WTC11 (cell line): Measurements from ENCODE around the gene GPC5. TPM values are rescaled to one million over a fixed set of nuclear protein-coding genes. Genes with fewer than 3 reads are reported as not detected.

Experiments used
- ATAC-seq: fragments of 200-7000 bp; cut with Tn5 transposase; 2 replicates; pipeline ENCODE4 v1.10.0; 2021; ENCODE audit warnings: mild to moderate bottlenecking, moderate library complexity
- CTCF ChIA-PET: fragments of 300-600 bp; sonication (Branson Sonifier 250); formaldehyde crosslinking; loops from one replicate; lab custom pipeline; 2021; ENCODE audit warnings: antibody characterized with exemption; lab: Charles Lee
- POLR2A ChIA-PET: fragments of 350-600 bp; sonication (Branson Sonifier 250); formaldehyde crosslinking; loops from one replicate; lab custom pipeline; 2021; ENCODE audit warnings: antibody characterized with exemption; lab: Charles Lee
- DNase-seq: peaks from one replicate; pipeline ENCODE4 v3.0.0; 2021; ENCODE audit warnings: low spot score
- H3K27ac Mint-ChIP-seq: 2 replicates; pipeline ENCODE4 v1.8.0; 2021; ENCODE audit warnings: mixed read lengths
- H3K27me3 Mint-ChIP-seq: 2 replicates; pipeline ENCODE4 v1.8.0; 2021; ENCODE audit warnings: low read depth, mild to moderate bottlenecking, moderate library complexity, mixed read lengths
- H3K36me3 Mint-ChIP-seq: 2 replicates; pipeline ENCODE4 v1.8.0; 2021; ENCODE audit warnings: mixed read lengths
- H3K4me1 Mint-ChIP-seq: 2 replicates; pipeline ENCODE4 v1.8.0; 2022; ENCODE audit warnings: mixed read lengths
- H3K4me3 Mint-ChIP-seq: 2 replicates; pipeline ENCODE4 v1.8.0; 2021; ENCODE audit warnings: mild to moderate bottlenecking, moderate library complexity, mixed read lengths
- H3K9me3 Mint-ChIP-seq: 2 replicates; pipeline ENCODE4 v1.8.0; 2021; ENCODE audit warnings: mixed read lengths
- EMX1 ChIP-seq: fragments of 250-450 bp; sonication (Bioruptor Pico); IDR thresholded peaks from 2 replicates; pipeline ENCODE4 v1.8.0; 2021; ENCODE audit warnings: mild to moderate bottlenecking
- JAZF1 ChIP-seq: fragments of 250-450 bp; sonication (Bioruptor Pico); IDR thresholded peaks from 2 replicates; pipeline ENCODE4 v1.9.0; 2021; ENCODE audit warnings: moderate library complexity, mild to moderate bottlenecking, inconsistent platforms
- PRRX2 ChIP-seq: fragments of 250-450 bp; sonication (Bioruptor Pico); IDR thresholded peaks from 2 replicates; pipeline ENCODE4 v1.8.0; 2021; ENCODE audit warnings: mild to moderate bottlenecking
- RELA ChIP-seq: sonication (generic); formaldehyde crosslinking; IDR thresholded peaks from 2 replicates; pipeline ENCODE4 v1.8.1; 2022; ENCODE audit warnings: missing genetic modification reagents, mild to moderate bottlenecking, borderline replicate concordance
- SMAD3 ChIP-seq: sonication (generic); formaldehyde crosslinking; IDR thresholded peaks from 2 replicates; pipeline ENCODE4 v1.8.0; 2022; ENCODE audit warnings: missing genetic modification reagents, mild to moderate bottlenecking, borderline replicate concordance
- SP1 ChIP-seq: sonication (generic); formaldehyde crosslinking; conservative IDR thresholded peaks from 2 replicates; pipeline ENCODE4 v1.8.1; 2022; ENCODE audit warnings: missing genetic modification reagents
- TEAD1 ChIP-seq: sonication (generic); formaldehyde crosslinking; IDR thresholded peaks from 2 replicates; pipeline ENCODE4 v1.8.0; 2022; ENCODE audit warnings: mild to moderate bottlenecking, missing genetic modification reagents
- ZNF416 ChIP-seq: fragments of 250-450 bp; sonication (Bioruptor Pico); IDR thresholded peaks from 2 replicates; pipeline ENCODE4 v1.9.0; 2021; ENCODE audit warnings: mild to moderate bottlenecking, inconsistent platforms
- ZNF423 ChIP-seq: fragments of 250-450 bp; sonication (Bioruptor Pico); IDR thresholded peaks from 2 replicates; pipeline ENCODE4 v2.1.2; 2022; ENCODE audit warnings: mild to moderate bottlenecking, moderate library complexity
- total RNA-seq: library from RNA; stranded (reverse); gene quantifications from 3 replicates; pipeline ENCODE4 v1.2.3, GENCODE V29; 2021
- TF ChIP-seq, protein P1 (sequence below): sonication (generic); formaldehyde crosslinking; conservative IDR thresholded peaks from 2 replicates; pipeline ENCODE4 v1.8.1; 2022; ENCODE audit warnings: mild to moderate bottlenecking, missing genetic modification reagents
- TF ChIP-seq, protein P2 (sequence below): sonication (generic); formaldehyde crosslinking; IDR thresholded peaks from 2 replicates; pipeline ENCODE4 v1.8.0; 2022; ENCODE audit warnings: missing genetic modification reagents
- TF ChIP-seq, protein P3 (sequence below): sonication (generic); formaldehyde crosslinking; IDR thresholded peaks from 2 replicates; pipeline ENCODE4 v1.8.0; 2022; ENCODE audit warnings: mild to moderate bottlenecking, missing genetic modification reagents
- TF ChIP-seq, protein P4 (sequence below): sonication (generic); formaldehyde crosslinking; IDR thresholded peaks from 2 replicates; pipeline ENCODE4 v1.8.1; 2022; ENCODE audit warnings: missing genetic modification reagents, borderline replicate concordance
- TF ChIP-seq, protein P5 (sequence below): fragments of 250-450 bp; sonication (Bioruptor Pico); IDR thresholded peaks from 2 replicates; pipeline ENCODE4 v1.9.0; 2021; ENCODE audit warnings: moderate library complexity, mild to moderate bottlenecking, inconsistent platforms, borderline replicate concordance
- TF ChIP-seq, protein P6 (sequence below): sonication (generic); formaldehyde crosslinking; IDR thresholded peaks from 2 replicates; pipeline ENCODE4 v1.8.0; 2022; ENCODE audit warnings: mild to moderate bottlenecking, missing genetic modification reagents
- TF ChIP-seq, protein P7 (sequence below): sonication (generic); formaldehyde crosslinking; conservative IDR thresholded peaks from 2 replicates; pipeline ENCODE4 v1.8.1; 2023; ENCODE audit warnings: mild to moderate bottlenecking, low read depth, missing genetic modification reagents, moderate library complexity

GPC5 gene
- total RNA-seq, 1 experiment from 2014 or later = 0.46 TPM

DNA sequence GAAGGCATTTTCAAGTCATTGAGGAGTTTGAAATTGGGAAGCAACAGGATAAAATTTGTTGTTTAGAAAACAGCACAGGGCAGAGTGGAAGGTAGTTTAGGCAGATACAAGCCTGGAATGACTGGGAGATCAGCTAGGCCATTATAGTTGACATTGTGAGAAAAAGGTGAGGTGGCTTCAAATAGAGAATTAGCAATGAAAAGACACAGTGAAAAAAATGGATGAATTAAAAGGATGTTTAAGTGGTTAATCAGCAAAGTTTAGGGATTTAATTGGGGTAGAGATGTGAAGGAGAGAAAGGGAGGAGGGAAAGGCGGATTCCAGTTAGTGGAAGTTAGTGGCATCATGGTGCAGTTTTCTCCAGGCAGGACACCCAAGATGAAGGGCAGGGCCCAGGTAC, 1257.7 kb downstream of the GPC5 start:
- Mint-ChIP-seq H3K4me1 (no peaks in the 10 kb centered on the region), H3K9me3 (no peaks in the 10 kb centered on the region), H3K4me3 (no peak overlapping the region), H3K36me3 (no peaks in the 10 kb centered on the region), H3K27me3 (no peaks in the 10 kb centered on the region), H3K27ac (no peak overlapping the region)
- POLR2A ChIA-PET = no interaction called here
- TF ChIP-seq, protein P1, sequence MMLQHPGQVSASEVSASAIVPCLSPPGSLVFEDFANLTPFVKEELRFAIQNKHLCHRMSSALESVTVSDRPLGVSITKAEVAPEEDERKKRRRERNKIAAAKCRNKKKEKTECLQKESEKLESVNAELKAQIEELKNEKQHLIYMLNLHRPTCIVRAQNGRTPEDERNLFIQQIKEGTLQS = no peak
- TF ChIP-seq, protein P2, sequence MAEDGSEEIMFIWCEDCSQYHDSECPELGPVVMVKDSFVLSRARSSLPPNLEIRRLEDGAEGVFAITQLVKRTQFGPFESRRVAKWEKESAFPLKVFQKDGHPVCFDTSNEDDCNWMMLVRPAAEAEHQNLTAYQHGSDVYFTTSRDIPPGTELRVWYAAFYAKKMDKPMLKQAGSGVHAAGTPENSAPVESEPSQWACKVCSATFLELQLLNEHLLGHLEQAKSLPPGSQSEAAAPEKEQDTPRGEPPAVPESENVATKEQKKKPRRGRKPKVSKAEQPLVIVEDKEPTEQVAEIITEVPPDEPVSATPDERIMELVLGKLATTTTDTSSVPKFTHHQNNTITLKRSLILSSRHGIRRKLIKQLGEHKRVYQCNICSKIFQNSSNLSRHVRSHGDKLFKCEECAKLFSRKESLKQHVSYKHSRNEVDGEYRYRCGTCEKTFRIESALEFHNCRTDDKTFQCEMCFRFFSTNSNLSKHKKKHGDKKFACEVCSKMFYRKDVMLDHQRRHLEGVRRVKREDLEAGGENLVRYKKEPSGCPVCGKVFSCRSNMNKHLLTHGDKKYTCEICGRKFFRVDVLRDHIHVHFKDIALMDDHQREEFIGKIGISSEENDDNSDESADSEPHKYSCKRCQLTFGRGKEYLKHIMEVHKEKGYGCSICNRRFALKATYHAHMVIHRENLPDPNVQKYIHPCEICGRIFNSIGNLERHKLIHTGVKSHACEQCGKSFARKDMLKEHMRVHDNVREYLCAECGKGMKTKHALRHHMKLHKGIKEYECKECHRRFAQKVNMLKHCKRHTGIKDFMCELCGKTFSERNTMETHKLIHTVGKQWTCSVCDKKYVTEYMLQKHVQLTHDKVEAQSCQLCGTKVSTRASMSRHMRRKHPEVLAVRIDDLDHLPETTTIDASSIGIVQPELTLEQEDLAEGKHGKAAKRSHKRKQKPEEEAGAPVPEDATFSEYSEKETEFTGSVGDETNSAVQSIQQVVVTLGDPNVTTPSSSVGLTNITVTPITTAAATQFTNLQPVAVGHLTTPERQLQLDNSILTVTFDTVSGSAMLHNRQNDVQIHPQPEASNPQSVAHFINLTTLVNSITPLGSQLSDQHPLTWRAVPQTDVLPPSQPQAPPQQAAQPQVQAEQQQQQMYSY (CRISPR knock-in tag) = no peak
- TF ChIP-seq RELA (CRISPR knock-in tag) = no peak
- CTCF ChIA-PET = no interaction called here
- no peak for ATAC-seq
- no peak for DNase-seq

DNA sequence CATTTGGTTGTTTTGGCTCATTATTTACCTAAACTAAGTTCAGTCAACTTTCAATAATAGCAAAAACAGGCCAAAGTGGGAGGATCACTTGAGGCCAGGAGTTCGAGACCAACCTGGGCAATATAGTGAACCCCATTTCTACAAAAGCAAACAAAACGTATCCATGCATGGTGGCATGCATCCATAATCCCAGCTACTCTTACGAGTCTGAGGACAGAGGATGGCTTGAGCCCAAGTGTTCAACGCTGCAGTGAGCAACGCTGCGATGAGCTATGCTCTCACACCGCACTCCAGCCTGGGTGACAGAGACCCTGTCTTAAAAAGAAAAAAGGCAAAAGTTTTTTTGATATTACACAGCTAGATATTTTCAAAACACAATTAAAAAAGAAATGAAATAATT, 1258.2 kb downstream of the GPC5 start:
- DNase-seq = no peak
- Mint-ChIP-seq H3K9me3 (no peaks in the 10 kb centered on the region), H3K36me3 (no peaks in the 10 kb centered on the region), H3K4me1 (no peaks in the 10 kb centered on the region), H3K27ac (no peak overlapping the region), H3K27me3 (no peaks in the 10 kb centered on the region), H3K4me3 (no peak overlapping the region)
- ChIA-PET POLR2A (no interaction called here), CTCF (no interaction called here)
- no peak for TF ChIP-seq ZNF416 (CRISPR knock-in tag)
- no peak for TF ChIP-seq RELA (CRISPR knock-in tag)
- TF ChIP-seq, protein P3, sequence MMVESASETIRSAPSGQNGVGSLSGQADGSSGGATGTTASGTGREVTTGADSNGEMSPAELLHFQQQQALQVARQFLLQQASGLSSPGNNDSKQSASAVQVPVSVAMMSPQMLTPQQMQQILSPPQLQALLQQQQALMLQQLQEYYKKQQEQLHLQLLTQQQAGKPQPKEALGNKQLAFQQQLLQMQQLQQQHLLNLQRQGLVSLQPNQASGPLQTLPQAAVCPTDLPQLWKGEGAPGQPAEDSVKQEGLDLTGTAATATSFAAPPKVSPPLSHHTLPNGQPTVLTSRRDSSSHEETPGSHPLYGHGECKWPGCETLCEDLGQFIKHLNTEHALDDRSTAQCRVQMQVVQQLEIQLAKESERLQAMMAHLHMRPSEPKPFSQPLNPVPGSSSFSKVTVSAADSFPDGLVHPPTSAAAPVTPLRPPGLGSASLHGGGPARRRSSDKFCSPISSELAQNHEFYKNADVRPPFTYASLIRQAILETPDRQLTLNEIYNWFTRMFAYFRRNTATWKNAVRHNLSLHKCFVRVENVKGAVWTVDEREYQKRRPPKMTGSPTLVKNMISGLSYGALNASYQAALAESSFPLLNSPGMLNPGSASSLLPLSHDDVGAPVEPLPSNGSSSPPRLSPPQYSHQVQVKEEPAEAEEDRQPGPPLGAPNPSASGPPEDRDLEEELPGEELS (CRISPR knock-in tag) = no peak
- no peak for TF ChIP-seq SP1 (CRISPR knock-in tag)
- TF ChIP-seq, protein P4, sequence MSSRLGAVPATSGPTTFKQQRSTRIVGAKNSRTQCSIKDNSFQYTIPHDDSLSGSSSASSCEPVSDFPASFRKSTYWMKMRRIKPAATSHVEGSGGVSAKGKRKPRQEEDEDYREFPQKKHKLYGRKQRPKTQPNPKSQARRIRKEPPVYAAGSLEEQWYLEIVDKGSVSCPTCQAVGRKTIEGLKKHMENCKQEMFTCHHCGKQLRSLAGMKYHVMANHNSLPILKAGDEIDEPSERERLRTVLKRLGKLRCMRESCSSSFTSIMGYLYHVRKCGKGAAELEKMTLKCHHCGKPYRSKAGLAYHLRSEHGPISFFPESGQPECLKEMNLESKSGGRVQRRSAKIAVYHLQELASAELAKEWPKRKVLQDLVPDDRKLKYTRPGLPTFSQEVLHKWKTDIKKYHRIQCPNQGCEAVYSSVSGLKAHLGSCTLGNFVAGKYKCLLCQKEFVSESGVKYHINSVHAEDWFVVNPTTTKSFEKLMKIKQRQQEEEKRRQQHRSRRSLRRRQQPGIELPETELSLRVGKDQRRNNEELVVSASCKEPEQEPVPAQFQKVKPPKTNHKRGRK (CRISPR knock-in tag) = no peak
- TF ChIP-seq TEAD1 (CRISPR knock-in tag) = no peak
- TF ChIP-seq JAZF1 = no peak
- TF ChIP-seq, protein P5, sequence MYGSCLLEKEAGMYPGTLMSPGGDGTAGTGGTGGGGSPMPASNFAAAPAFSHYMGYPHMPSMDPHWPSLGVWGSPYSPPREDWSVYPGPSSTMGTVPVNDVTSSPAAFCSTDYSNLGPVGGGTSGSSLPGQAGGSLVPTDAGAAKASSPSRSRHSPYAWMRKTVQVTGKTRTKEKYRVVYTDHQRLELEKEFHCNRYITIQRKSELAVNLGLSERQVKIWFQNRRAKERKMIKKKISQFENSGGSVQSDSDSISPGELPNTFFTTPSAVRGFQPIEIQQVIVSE (CRISPR knock-in tag) = no peak
- TF ChIP-seq PRRX2 (CRISPR knock-in tag) = no peak
- no peak for TF ChIP-seq ZNF423 (CRISPR knock-in tag)
- no peak for TF ChIP-seq SMAD3 (CRISPR knock-in tag)
- TF ChIP-seq EMX1 = no peak
- TF ChIP-seq, protein P6, sequence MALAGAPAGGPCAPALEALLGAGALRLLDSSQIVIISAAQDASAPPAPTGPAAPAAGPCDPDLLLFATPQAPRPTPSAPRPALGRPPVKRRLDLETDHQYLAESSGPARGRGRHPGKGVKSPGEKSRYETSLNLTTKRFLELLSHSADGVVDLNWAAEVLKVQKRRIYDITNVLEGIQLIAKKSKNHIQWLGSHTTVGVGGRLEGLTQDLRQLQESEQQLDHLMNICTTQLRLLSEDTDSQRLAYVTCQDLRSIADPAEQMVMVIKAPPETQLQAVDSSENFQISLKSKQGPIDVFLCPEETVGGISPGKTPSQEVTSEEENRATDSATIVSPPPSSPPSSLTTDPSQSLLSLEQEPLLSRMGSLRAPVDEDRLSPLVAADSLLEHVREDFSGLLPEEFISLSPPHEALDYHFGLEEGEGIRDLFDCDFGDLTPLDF = no peak
- TF ChIP-seq, protein P7, sequence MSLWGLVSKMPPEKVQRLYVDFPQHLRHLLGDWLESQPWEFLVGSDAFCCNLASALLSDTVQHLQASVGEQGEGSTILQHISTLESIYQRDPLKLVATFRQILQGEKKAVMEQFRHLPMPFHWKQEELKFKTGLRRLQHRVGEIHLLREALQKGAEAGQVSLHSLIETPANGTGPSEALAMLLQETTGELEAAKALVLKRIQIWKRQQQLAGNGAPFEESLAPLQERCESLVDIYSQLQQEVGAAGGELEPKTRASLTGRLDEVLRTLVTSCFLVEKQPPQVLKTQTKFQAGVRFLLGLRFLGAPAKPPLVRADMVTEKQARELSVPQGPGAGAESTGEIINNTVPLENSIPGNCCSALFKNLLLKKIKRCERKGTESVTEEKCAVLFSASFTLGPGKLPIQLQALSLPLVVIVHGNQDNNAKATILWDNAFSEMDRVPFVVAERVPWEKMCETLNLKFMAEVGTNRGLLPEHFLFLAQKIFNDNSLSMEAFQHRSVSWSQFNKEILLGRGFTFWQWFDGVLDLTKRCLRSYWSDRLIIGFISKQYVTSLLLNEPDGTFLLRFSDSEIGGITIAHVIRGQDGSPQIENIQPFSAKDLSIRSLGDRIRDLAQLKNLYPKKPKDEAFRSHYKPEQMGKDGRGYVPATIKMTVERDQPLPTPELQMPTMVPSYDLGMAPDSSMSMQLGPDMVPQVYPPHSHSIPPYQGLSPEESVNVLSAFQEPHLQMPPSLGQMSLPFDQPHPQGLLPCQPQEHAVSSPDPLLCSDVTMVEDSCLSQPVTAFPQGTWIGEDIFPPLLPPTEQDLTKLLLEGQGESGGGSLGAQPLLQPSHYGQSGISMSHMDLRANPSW (CRISPR knock-in tag) = no peak
- no peak for ATAC-seq
